K562 (cell line): Measurements from ENCODE around the gene S100A6. TPM values are rescaled to one million over a fixed set of nuclear protein-coding genes. Genes with fewer than 3 reads are reported as not detected.

Source experiments
- CHAMP1 ChIP-seq: fragments of 450-650 bp; IDR thresholded peaks from 2 replicates; pipeline ENCODE4 v1.6.1; 2016; ENCODE audit warnings: mild to moderate bottlenecking
- CTCF ChIP-seq, 3 experiments: IDR thresholded peaks in 2 of 3; conservative IDR thresholded peaks in 1 of 3; 2 replicates each; pipeline ENCODE4 v1.5.1; 2011 to 2012; ENCODE audit warnings: low read length in 3 of 3, mild to moderate bottlenecking in 3 of 3, control low read depth in 2 of 3, improper control_type of control experiment in 1 of 3, inconsistent platforms in 1 of 3, low read depth in 1 of 3, mixed read lengths in 1 of 3, moderate library complexity in 1 of 3; ENCODE audit not compliant: insufficient read depth in 2 of 3
- HNRNPLL ChIP-seq: fragments of 200-400 bp; formaldehyde crosslinking; IDR thresholded peaks from 2 replicates; pipeline ENCODE4 v1.6.1; 2017; ENCODE audit warnings: low read length, low read depth, mild to moderate bottlenecking; ENCODE audit not compliant: poor library complexity, severe bottlenecking
- MGA ChIP-seq: fragments of 450-650 bp; IDR thresholded peaks from 2 replicates; pipeline ENCODE4 v1.6.1; 2016; ENCODE audit warnings: mild to moderate bottlenecking, moderate library complexity
- OTX1 ChIP-seq: fragments of 450-650 bp; formaldehyde crosslinking; IDR thresholded peaks from 2 replicates; pipeline ENCODE4 v1.4.0; 2022; ENCODE audit warnings: mild to moderate bottlenecking
- POLR3G ChIP-seq: IDR thresholded peaks from 2 replicates; pipeline ENCODE4 v1.6.1; 2011; ENCODE audit not compliant: insufficient read length, insufficient replicate concordance; ENCODE audit errors: extremely low read depth
- ZNF282 ChIP-seq: sonication (generic); formaldehyde crosslinking; IDR thresholded peaks from 2 replicates; pipeline ENCODE4 v1.8.1; 2023; ENCODE audit warnings: missing genetic modification reagents
- ZNF561 ChIP-seq: fragments of 450-650 bp; formaldehyde crosslinking; conservative IDR thresholded peaks from 2 replicates; pipeline ENCODE4 v1.4.0; 2020; ENCODE audit warnings: mild to moderate bottlenecking, moderate library complexity
- polyA plus RNA-seq, 8 experiments: library from polyadenylated mRNA; depleted of rRNA in 4 of 8; stranded (reverse) in 5 of 8; unstranded in 3 of 8; fragments of >200 nt; fragmentation: Nextera tagmentation in 2 of 8; fragmentation: Illumina TruSeq in 1 of 8; extraction: Ambion mirVana in 2 of 8; extraction: Trizol in 1 of 8; gene quantifications; 2 replicates each; pipeline versions ENCODE4 v1.2.1 to v1.2.3, GENCODE V29; 2011 to 2014; ENCODE audit warnings: inconsistent platforms in 1 of 8, missing spikeins in 1 of 8
- total RNA-seq, 7 experiments: library from RNA; depleted of rRNA in 6 of 7; stranded (reverse); fragments of >200 nt in 6 of 7; fragmentation: Illumina TruSeq in 2 of 7; extraction: Trizol in 2 of 7; gene quantifications; 2 replicates each; pipeline versions ENCODE4 v1.2.1 to v1.2.3, GENCODE V29; 2011 to 2021; ENCODE audit warnings: low replicate concordance in 1 of 7

S100A6 gene
- total and polyA plus RNA-seq, 9 of the 15 experiments (the other 6 are each of a cell fraction or from before 2014, with no cell fraction given), result 9.8 to 66.5 (median 23.2) TPM

GRCh38 chr1:153509729-153510354, 25.9 kb downstream of the S100A6 start (continued):
- no peak for TF ChIP-seq CHAMP1
- TF ChIP-seq HNRNPLL, result no peak
- no peak for TF ChIP-seq ZNF282 (CRISPR knock-in tag)
- no peak for TF ChIP-seq POLR3G
- TF ChIP-seq ZNF561 (CRISPR knock-in tag), result no peak
- peak; percentile 83 to 95 (median 86) for TF ChIP-seq CTCF (IDR thresholded peaks at IDR 0.05 in 2 of 3, conservative IDR thresholded peaks at IDR 0.05 in 1 of 3; ENCODE audit: insufficient read depth in 2 of 3, low read depth in 1 of 3, low read length in 3 of 3)
- no peak for TF ChIP-seq OTX1 (CRISPR knock-in tag)
- TF ChIP-seq MGA, result no peak
